Measurements from ENCODE around the gene MFNG.
"Not testable (repeated sequence)": the region's sequence is repeated elsewhere in the genome, so short reads cannot be mapped to it uniquely, and the experiment has no call there.

MFNG gene

GRCh38 chr22:37486224-37486845 is at the start of gene MFNG:
Gene MFNG, minus strand, starts transcription at chr22:37486384. Its CDS starts 207 bp downstream, at chr22:37486177.
- DNase-seq = peak; percentile 76

- DNase-seq = no peak
Measured at GRCh38 chr22:37535159-37535558, 49.0 kb upstream of the MFNG start.

- no peak for DNase-seq
Measured at GRCh38 chr22:37534445-37534844, 48.3 kb upstream of the MFNG start.

- peak; percentile 26 for DNase-seq
Measured at GRCh38 chr22:37533995-37534394, 47.8 kb upstream of the MFNG start.

GRCh38 chr22:37529652-37530345 is 43.6 kb upstream of the MFNG start:
- DNase-seq = no peak

- not testable (repeated sequence) for DNase-seq
Measured at GRCh38 chr22:37527952-37528351, 41.8 kb upstream of the MFNG start.

- DNase-seq = not testable (repeated sequence)
Measured at GRCh38 chr22:37527081-37527752, 41.0 kb upstream of the MFNG start.

GRCh38 chr22:37526376-37526775 is 40.2 kb upstream of the MFNG start:
- no peak for DNase-seq

- DNase-seq = no peak
Measured at GRCh38 chr22:37525746-37526350, 39.7 kb upstream of the MFNG start.

- DNase-seq = peak; percentile 81
Measured at GRCh38 chr22:37525073-37525745, 39.0 kb upstream of the MFNG start.

- DNase-seq = no peak
Measured at GRCh38 chr22:37522482-37522881, 36.3 kb upstream of the MFNG start.

- no peak for DNase-seq
Measured at GRCh38 chr22:37521236-37521739, 35.1 kb upstream of the MFNG start.

GRCh38 chr22:37520776-37521191 is 34.6 kb upstream of the MFNG start:
- no peak for DNase-seq

GRCh38 chr22:37519268-37520195 is 33.3 kb upstream of the MFNG start, which contains the start of gene CARD10:
Gene CARD10, minus strand, starts transcription at chr22:37519415. Its CDS starts 215 bp downstream, at chr22:37519200.
- DNase-seq = peak; percentile 30

GRCh38 chr22:37518509-37519267 is 32.5 kb upstream of the MFNG start:
- DNase-seq = no peak

- peak; percentile 11 for DNase-seq
Measured at GRCh38 chr22:37517826-37518450, 31.8 kb upstream of the MFNG start.

- DNase-seq = no peak
Measured at GRCh38 chr22:37516456-37516855, 30.3 kb upstream of the MFNG start.

GRCh38 chr22:37515901-37516300 is 29.7 kb upstream of the MFNG start:
- DNase-seq = no peak

- no peak for DNase-seq
Measured at GRCh38 chr22:37514526-37515051, 28.4 kb upstream of the MFNG start.
